ENCODE measurements around the gene DRAP1. TPM values are rescaled to one million over a fixed set of nuclear protein-coding genes. Genes with fewer than 3 reads are reported as not detected.
A peak's percentile ranks its signal among the peaks of the same experiment; 100 is the strongest.

The DRAP1 gene
- total and polyA plus RNA-seq, 9 of the 15 experiments (the other 6 are each of a cell fraction or from before 2014, with no cell fraction given), result 9.6 to 200 (median 92.9) TPM

DNA sequence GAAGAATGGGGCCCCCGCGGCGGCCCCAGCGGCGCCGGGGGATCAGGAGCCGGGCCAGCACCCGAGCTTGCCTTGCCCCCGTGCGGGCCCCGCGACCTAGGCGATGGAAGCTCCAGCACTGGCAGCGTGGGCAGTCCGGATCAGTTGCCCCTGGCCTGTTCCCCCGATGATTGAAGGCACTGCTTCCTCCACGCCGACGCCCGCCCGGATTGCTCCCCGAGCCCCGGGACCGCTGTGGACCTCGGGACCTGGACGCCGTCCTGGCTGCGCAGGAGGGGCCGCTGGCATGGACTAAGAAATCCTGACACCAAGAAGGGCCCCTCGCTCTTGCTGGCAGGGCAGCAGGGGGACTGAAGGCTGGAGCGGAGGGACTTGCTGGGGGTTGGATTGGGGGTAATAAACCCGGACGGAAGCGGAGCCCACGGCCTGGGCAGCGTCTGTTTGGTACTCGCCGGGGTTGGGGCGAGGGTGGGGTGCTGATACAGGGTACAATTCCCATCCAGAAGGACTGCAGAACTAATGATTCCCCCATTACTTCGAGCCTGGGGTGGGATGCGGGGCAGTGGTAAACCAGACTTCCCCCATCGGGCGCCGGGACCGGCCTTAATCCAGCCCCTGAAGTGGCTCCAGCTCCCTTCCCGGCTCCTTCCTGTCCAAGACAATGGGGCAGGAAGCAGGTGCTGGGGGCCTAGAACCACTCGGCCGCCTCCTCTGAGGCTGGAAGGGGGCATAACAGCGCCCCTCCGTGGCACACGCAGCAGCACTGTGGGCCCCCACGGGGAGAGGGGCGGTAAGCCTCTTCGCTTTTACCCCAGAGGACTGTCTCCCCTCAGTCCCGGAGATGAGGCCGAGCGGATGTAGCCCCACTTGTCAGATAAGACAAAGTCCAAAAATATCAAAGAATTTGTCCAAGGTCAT is 27.7 kb upstream of the DRAP1 start (continued):
- TF ChIP-seq, protein P1, sequence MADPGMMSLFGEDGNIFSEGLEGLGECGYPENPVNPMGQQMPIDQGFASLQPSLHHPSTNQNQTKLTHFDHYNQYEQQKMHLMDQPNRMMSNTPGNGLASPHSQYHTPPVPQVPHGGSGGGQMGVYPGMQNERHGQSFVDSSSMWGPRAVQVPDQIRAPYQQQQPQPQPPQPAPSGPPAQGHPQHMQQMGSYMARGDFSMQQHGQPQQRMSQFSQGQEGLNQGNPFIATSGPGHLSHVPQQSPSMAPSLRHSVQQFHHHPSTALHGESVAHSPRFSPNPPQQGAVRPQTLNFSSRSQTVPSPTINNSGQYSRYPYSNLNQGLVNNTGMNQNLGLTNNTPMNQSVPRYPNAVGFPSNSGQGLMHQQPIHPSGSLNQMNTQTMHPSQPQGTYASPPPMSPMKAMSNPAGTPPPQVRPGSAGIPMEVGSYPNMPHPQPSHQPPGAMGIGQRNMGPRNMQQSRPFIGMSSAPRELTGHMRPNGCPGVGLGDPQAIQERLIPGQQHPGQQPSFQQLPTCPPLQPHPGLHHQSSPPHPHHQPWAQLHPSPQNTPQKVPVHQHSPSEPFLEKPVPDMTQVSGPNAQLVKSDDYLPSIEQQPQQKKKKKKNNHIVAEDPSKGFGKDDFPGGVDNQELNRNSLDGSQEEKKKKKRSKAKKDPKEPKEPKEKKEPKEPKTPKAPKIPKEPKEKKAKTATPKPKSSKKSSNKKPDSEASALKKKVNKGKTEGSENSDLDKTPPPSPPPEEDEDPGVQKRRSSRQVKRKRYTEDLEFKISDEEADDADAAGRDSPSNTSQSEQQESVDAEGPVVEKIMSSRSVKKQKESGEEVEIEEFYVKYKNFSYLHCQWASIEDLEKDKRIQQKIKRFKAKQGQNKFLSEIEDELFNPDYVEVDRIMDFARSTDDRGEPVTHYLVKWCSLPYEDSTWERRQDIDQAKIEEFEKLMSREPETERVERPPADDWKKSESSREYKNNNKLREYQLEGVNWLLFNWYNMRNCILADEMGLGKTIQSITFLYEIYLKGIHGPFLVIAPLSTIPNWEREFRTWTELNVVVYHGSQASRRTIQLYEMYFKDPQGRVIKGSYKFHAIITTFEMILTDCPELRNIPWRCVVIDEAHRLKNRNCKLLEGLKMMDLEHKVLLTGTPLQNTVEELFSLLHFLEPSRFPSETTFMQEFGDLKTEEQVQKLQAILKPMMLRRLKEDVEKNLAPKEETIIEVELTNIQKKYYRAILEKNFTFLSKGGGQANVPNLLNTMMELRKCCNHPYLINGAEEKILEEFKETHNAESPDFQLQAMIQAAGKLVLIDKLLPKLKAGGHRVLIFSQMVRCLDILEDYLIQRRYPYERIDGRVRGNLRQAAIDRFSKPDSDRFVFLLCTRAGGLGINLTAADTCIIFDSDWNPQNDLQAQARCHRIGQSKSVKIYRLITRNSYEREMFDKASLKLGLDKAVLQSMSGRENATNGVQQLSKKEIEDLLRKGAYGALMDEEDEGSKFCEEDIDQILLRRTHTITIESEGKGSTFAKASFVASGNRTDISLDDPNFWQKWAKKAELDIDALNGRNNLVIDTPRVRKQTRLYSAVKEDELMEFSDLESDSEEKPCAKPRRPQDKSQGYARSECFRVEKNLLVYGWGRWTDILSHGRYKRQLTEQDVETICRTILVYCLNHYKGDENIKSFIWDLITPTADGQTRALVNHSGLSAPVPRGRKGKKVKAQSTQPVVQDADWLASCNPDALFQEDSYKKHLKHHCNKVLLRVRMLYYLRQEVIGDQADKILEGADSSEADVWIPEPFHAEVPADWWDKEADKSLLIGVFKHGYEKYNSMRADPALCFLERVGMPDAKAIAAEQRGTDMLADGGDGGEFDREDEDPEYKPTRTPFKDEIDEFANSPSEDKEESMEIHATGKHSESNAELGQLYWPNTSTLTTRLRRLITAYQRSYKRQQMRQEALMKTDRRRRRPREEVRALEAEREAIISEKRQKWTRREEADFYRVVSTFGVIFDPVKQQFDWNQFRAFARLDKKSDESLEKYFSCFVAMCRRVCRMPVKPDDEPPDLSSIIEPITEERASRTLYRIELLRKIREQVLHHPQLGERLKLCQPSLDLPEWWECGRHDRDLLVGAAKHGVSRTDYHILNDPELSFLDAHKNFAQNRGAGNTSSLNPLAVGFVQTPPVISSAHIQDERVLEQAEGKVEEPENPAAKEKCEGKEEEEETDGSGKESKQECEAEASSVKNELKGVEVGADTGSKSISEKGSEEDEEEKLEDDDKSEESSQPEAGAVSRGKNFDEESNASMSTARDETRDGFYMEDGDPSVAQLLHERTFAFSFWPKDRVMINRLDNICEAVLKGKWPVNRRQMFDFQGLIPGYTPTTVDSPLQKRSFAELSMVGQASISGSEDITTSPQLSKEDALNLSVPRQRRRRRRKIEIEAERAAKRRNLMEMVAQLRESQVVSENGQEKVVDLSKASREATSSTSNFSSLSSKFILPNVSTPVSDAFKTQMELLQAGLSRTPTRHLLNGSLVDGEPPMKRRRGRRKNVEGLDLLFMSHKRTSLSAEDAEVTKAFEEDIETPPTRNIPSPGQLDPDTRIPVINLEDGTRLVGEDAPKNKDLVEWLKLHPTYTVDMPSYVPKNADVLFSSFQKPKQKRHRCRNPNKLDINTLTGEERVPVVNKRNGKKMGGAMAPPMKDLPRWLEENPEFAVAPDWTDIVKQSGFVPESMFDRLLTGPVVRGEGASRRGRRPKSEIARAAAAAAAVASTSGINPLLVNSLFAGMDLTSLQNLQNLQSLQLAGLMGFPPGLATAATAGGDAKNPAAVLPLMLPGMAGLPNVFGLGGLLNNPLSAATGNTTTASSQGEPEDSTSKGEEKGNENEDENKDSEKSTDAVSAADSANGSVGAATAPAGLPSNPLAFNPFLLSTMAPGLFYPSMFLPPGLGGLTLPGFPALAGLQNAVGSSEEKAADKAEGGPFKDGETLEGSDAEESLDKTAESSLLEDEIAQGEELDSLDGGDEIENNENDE (IDR thresholded peaks at IDR 0.05; ENCODE audit: low read depth, low read length), result peak; percentile 73
- TF ChIP-seq TOE1 (IDR thresholded peaks at IDR 0.05; ENCODE audit: borderline replicate concordance) (peak; percentile 41; the same call in 1 of the 2 replicates), TOE1 (CRISPR knock-in tag; IDR thresholded peaks at IDR 0.05; ENCODE audit: borderline replicate concordance, low read depth) (no peak), KDM1A (IDR thresholded peaks at IDR 0.05) (0 out of 4 replicates have a peak, but pooled peaks of 1 of the 2 experiments have one; percentile 17), TAF1 (IDR thresholded peaks at IDR 0.05; ENCODE audit: control insufficient read depth, extremely low read depth, insufficient read depth, low read length, severe bottlenecking) (peak; percentile 36), ATF3 (IDR thresholded peaks at IDR 0.05) (no peak), ATF3 (CRISPR knock-in tag; conservative IDR thresholded peaks at IDR 0.05) (peak; percentile 9; the same call in 1 of the 2 replicates), MBD2 (IDR thresholded peaks at IDR 0.05; ENCODE audit: borderline replicate concordance, low read depth) (peak; percentile 52), RAD21 (CRISPR knock-in tag; conservative IDR thresholded peaks at IDR 0.05 in 1 of 2, IDR thresholded peaks at IDR 0.05 in 1 of 2) (peak; percentile 6 to 42; a peak in 2 of 4 replicates), ZNF75A (CRISPR knock-in tag; IDR thresholded peaks at IDR 0.05) (no peak), NR1H2 (CRISPR knock-in tag; IDR thresholded peaks at IDR 0.05) (no peak)
